MM.1S (cell line): ENCODE results near the gene BOC.

ENCODE experiments used
- DNase-seq: peaks from one replicate; pipeline ENCODE4 v3.0.0-alpha.2; 2015
- H2AFZ ChIP-seq: fragments of 300-600 bp; sonication (generic); 2 replicates; pipeline ENCODE4 v1.6.0; 2016; ENCODE audit warnings: antibody characterized with exemption, low read length
- H3F3A ChIP-seq: fragments of 300-600 bp; sonication (generic); 2 replicates; pipeline ENCODE4 v1.6.1; 2016; ENCODE audit warnings: mild to moderate bottlenecking, antibody characterized with exemption, low read length, moderate library complexity, mixed read lengths; ENCODE audit not compliant: insufficient read depth
- H3K27ac ChIP-seq: fragments of 300-600 bp; sonication (generic); 2 replicates; pipeline ENCODE4 v1.5.1; 2016; ENCODE audit warnings: mild to moderate bottlenecking, low read length
- H3K27me3 ChIP-seq: fragments of 300-600 bp; sonication (generic); replicated peaks from 2 replicates; pipeline ENCODE4 v1.6.0; 2016; ENCODE audit warnings: low read length; ENCODE audit not compliant: insufficient read depth
- H3K36me3 ChIP-seq: fragments of 300-600 bp; sonication (generic); replicated peaks from 2 replicates; pipeline ENCODE4 v1.6.1; 2016; ENCODE audit warnings: mild to moderate bottlenecking, low read length, mixed read lengths; ENCODE audit not compliant: insufficient read depth
- H3K4me1 ChIP-seq: fragments of 300-600 bp; sonication (generic); 2 replicates; pipeline ENCODE4 v1.6.1; 2016; ENCODE audit warnings: low read length, mixed read lengths
- H3K4me2 ChIP-seq: fragments of 300-600 bp; sonication (generic); 2 replicates; pipeline ENCODE4 v1.6.0; 2016; ENCODE audit warnings: low read depth, low read length
- H3K4me3 ChIP-seq: fragments of 300-600 bp; sonication (generic); 2 replicates; pipeline ENCODE4 v1.5.1; 2016; ENCODE audit warnings: low read length, mixed read lengths
- H3K79me2 ChIP-seq: fragments of 300-600 bp; sonication (generic); 2 replicates; pipeline ENCODE4 v1.6.1; 2016; ENCODE audit warnings: mixed run types, low read length, mixed read lengths
- H3K9ac ChIP-seq: fragments of 300-600 bp; sonication (generic); 2 replicates; pipeline ENCODE4 v1.6.1; 2016; ENCODE audit warnings: low read length, mixed read lengths
- H3K9me2 ChIP-seq: fragments of 300-600 bp; sonication (generic); replicated peaks from 2 replicates; pipeline ENCODE4 v1.6.1; 2016; ENCODE audit warnings: mild to moderate bottlenecking, low read length, mixed read lengths; ENCODE audit not compliant: insufficient read depth
- H3K9me3 ChIP-seq: fragments of 300-600 bp; sonication (generic); replicated peaks from 2 replicates; pipeline ENCODE4 v1.6.1; 2016; ENCODE audit warnings: mild to moderate bottlenecking, low read length, mixed read lengths; ENCODE audit not compliant: insufficient read depth
- H4K20me1 ChIP-seq: fragments of 300-600 bp; sonication (generic); 2 replicates; pipeline ENCODE4 v1.6.1; 2016; ENCODE audit warnings: mild to moderate bottlenecking, low read length, moderate library complexity, mixed read lengths; ENCODE audit not compliant: insufficient read depth
- EZH2 ChIP-seq: fragments of 300-600 bp; sonication (generic); optimal IDR thresholded peaks from 2 replicates; pipeline ENCODE3; 2017; ENCODE audit warnings: low read depth, mild to moderate bottlenecking, antibody characterized with exemption, low read length, mixed read lengths
- EZH2phosphoT487 ChIP-seq: fragments of 300-600 bp; sonication (generic); IDR thresholded peaks from 2 replicates; pipeline ENCODE4 v1.6.1; 2018; ENCODE audit warnings: antibody characterized with exemption, low read length
- TF ChIP-seq, protein P1 (sequence below): fragments of 300-600 bp; sonication (generic); IDR thresholded peaks from 2 replicates; pipeline ENCODE4 v1.5.1; 2016; ENCODE audit warnings: antibody characterized with exemption, low read length, mixed read lengths

BOC gene

GRCh38 chr3:113210604-113211329 is 590 bp upstream of the BOC start:
- no peaks in the 10 kb centered on the region for H3F3A ChIP-seq
- no peaks in the 10 kb centered on the region for H3K27me3 ChIP-seq
- H3K9ac ChIP-seq: no peak overlapping the region
- peak overlapping the region; percentile 82 for H3K4me3 ChIP-seq
- peak overlapping the region; percentile 79; the same call in 1 of the 2 replicates for H2AFZ ChIP-seq
- H3K79me2 ChIP-seq: no peaks in the 10 kb centered on the region
- H4K20me1 ChIP-seq: no peaks in the 10 kb centered on the region
- H3K27ac ChIP-seq: no peak overlapping the region
- H3K4me2 ChIP-seq: peak overlapping the region; percentile 94; the same call in 1 of the 2 replicates
- DNase-seq: no peak
- H3K9me2 ChIP-seq: no peaks in the 10 kb centered on the region
- H3K4me1 ChIP-seq: no peaks in the 10 kb centered on the region
- H3K36me3 ChIP-seq: no peaks in the 10 kb centered on the region
- H3K9me3 ChIP-seq: no peaks in the 10 kb centered on the region
- TF ChIP-seq EZH2: no peak
- no peak for TF ChIP-seq EZH2phosphoT487
- TF ChIP-seq, protein P1, sequence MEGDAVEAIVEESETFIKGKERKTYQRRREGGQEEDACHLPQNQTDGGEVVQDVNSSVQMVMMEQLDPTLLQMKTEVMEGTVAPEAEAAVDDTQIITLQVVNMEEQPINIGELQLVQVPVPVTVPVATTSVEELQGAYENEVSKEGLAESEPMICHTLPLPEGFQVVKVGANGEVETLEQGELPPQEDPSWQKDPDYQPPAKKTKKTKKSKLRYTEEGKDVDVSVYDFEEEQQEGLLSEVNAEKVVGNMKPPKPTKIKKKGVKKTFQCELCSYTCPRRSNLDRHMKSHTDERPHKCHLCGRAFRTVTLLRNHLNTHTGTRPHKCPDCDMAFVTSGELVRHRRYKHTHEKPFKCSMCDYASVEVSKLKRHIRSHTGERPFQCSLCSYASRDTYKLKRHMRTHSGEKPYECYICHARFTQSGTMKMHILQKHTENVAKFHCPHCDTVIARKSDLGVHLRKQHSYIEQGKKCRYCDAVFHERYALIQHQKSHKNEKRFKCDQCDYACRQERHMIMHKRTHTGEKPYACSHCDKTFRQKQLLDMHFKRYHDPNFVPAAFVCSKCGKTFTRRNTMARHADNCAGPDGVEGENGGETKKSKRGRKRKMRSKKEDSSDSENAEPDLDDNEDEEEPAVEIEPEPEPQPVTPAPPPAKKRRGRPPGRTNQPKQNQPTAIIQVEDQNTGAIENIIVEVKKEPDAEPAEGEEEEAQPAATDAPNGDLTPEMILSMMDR: no peak

GRCh38 chr3:113212150-113212843 is 940 bp downstream of the BOC start:
- no peak overlapping the region for H3K27ac ChIP-seq
- H3K79me2 ChIP-seq: no peaks in the 10 kb centered on the region
- H3F3A ChIP-seq: no peaks in the 10 kb centered on the region
- no peaks in the 10 kb centered on the region for H3K36me3 ChIP-seq
- no peak for DNase-seq
- no peak overlapping the region for H2AFZ ChIP-seq
- H4K20me1 ChIP-seq: no peaks in the 10 kb centered on the region
- H3K9ac ChIP-seq: no peak overlapping the region
- no peak for TF ChIP-seq EZH2phosphoT487
- TF ChIP-seq, protein P1: no peak
- no peak for TF ChIP-seq EZH2
- H3K4me3 ChIP-seq: peak overlapping the region; percentile 16
- H3K4me2 ChIP-seq: peak overlapping the region; percentile 59; the same call in 1 of the 2 replicates
- H3K4me1 ChIP-seq: no peaks in the 10 kb centered on the region
- H3K9me3 ChIP-seq: no peaks in the 10 kb centered on the region
- no peaks in the 10 kb centered on the region for H3K27me3 ChIP-seq
- no peaks in the 10 kb centered on the region for H3K9me2 ChIP-seq

DNA sequence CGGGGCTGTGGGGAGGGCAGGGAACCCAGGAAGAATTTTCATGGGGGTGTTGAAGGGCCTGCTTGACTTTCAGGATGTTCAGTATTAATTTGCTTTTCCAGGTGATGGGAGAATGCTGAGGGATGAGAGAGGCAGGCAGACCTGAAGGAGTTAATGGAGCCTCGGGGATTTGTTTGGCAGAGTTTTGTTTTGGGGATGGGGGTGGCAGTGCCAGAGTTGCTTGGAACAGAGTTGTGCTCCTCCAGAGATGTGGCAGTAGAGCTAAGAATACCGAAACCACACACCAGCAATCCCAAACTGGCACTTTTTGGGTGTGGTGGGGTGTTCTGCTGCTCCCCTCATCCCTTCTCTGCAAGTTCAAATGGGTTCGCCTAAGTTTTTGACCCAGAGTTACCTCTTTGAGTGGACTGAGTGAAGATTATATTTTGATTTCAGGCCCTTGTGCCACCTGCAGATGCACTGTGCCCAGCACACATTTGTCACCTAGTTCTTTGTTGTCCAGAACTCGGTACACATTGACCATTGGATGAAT is 1.6 kb downstream of the BOC start:
- no peak overlapping the region for H2AFZ ChIP-seq

More for the DNA sequence above, 1.6 kb downstream of the BOC start:
- Histone ChIP-seq H3F3A (no peaks in the 10 kb centered on the region), H3K4me1 (no peaks in the 10 kb centered on the region), H3K27ac (no peak overlapping the region), H3K79me2 (no peaks in the 10 kb centered on the region), H3K4me2 (no peak overlapping the region), H4K20me1 (no peaks in the 10 kb centered on the region), H3K4me3 (no peak overlapping the region), H3K36me3 (no peaks in the 10 kb centered on the region), H3K9me2 (no peaks in the 10 kb centered on the region), H3K9ac (no peak overlapping the region), H3K9me3 (no peaks in the 10 kb centered on the region), H3K27me3 (no peaks in the 10 kb centered on the region)
- TF ChIP-seq EZH2phosphoT487 (no peak), EZH2 (no peak)
- TF ChIP-seq, protein P1: no peak
- no peak for DNase-seq
